ENCODE measurements around the gene LRRC36.
A peak's percentile ranks its signal among the peaks of the same experiment; 100 is the strongest.

Gene LRRC36

DNA sequence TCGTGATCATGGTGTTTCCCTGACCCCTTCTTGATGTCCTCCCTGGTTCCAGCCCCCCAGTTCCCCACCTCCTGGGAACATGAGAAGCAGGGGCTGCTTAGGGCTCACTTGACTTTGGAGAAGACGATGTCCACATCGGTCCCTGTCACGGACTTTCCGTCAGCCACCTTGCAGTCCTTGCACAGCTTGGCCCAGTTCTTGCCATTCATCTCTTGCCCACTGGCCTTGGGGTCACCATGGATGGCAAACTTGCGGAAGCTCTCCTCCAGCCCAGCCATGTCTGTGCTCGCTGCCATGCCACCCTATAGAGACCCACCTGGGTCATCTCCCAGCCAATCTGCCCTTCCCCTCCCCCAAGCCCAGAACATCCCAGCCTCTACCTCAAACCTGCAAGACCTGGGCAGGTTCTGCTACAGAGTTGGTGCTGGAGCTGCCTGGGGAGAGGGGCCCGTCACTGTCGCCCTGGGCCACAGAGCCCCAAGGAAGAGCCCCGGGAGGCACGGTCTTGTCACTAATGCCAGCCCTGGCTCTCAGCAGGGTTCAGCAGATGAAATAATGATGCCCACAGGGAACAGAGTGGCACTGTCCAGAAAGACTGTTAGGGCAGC lies 64.3 kb downstream of the LRRC36 start:
- no peak for DNase-seq (ENCODE audit: low read depth)

DNA sequence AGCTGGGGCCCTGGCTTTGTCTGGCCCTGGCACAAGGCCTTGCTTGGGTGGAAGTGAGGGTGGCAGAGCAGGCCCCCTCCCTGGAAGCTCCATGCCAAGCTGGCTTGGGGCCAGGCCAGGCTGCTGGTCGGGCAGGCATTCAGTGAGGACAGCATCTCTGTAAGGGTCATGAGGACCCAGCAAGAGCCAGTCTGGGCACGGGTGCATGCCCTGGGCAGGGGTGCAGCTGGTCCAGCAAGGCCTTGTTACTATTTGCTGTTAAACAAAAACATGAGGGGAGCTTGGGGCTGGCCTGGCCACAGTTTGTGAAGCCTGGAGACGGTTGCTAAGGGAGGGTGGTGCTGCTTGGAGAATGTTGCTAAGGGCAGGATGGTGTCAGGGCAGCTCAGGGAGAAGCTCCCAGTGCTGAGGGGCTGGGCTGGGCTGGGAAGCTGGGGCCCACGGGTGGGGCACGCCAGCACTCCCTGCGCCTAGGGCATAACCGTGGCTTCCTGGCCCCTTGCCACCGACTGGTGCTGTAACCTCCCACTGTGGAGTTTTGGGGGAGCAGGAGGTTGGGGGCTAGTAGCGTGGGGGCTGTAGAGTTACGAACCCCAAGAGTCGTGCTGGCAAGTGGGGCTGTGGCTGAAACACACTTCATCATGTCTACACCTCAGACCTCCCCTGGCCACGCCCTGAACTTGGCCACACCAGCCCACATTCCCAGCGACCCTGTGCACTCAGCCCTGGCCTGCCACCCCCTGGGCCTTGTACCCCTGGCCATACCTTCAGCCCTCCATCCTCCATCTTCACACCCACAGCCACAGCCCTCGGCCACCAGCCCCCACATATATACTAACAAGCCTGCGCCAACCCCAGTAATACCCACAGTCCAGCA lies 65.0 kb downstream of the LRRC36 start:
- no peak for DNase-seq (ENCODE audit: low read depth)

DNA sequence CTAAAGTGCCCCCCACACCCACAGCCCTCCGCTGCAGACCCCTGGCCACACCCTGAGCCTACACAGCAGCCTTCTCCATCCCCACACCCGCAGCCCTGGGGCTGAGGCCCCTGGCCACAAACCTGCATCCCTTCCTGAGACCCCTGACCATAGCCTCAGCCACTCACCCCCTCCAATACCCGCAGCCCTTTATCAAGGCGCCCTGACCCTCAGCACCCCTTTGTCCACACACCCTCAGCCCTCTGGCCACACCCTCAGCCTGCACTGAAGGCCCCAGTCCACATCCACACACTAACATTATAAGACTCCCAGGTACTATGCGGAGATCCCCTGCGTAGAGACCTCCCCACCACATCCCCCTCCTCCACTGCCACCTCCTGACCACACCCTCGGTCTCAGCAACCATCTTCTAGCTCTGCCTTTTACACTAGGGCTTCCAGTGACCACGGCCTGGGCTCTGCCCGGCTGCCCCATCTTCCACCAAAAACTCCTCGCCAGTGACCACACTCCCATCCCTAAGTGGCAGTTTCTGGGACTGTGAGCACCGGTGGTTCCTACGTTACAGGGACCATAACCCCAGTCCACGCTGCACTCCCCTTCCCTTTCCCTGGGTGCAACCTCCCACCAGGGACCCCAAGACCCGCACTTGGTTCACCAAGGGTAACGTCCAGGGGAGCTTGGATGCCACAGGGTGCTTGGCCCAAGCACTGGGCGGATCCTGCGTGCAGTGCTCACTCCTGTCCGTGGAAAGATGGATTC lies 65.9 kb downstream of the LRRC36 start:
- no peak for DNase-seq (ENCODE audit: low read depth)

DNA sequence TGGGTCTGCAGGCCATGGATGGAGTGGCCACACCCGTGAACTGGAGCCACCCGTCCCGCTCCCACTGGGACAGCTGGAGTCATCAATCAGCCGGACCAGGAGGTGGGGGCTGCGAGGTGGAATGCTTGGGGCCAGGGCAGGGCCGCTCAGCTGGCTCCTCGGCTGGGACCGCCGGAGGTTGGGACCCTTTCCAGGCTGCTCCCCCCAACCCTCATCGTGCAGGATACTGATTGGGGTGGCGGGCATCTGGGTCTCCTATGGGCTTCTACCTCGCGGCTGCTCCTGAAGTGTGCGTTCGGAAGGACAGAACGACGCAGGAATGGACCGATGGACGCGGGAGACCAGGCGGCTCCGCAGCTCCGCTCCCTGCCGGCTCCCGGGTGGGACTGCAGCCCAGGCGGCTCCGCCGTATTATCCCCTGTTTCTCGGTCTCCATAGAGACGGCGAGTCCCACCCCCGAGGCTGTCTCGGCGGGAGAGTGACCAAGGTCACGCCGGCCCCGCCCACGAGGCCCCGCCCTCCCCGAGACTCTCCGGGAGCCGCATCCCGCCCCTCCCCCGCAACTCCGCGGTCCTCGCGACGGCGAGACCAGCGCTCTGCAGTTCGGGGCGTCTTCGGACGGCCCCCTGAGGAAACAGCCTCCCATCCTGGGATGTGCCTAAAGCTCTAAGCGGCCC lies 66.6 kb downstream of the LRRC36 start, which contains the start of gene TPPP3:
TPPP3 (minus strand) TSS at position 388 of the 677 bp plus-strand sequence. CDS start 2,387 bp downstream, outside the sequence.
- DNase-seq (ENCODE audit: low read depth): peak; percentile 71

DNA sequence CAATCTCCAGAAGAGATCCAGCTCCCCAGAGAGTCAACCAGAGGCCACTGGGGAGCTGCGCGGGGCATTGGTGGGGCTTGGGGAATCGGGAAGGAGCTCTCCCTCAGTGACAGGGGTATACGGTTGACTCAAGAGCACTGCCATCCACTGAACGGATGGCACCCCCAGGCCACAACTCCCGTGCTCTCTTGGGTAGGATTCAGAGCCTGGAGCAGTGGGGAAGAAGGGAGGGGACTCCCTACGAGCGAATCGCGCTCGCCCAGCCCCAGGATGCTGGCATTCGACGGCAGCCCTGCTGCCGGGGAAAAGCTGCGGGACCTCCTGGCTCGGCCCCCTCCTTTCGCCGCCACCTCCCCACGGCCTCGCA lies 67.2 kb downstream of the LRRC36 start:
- DNase-seq (ENCODE audit: low read depth): no peak

DNA sequence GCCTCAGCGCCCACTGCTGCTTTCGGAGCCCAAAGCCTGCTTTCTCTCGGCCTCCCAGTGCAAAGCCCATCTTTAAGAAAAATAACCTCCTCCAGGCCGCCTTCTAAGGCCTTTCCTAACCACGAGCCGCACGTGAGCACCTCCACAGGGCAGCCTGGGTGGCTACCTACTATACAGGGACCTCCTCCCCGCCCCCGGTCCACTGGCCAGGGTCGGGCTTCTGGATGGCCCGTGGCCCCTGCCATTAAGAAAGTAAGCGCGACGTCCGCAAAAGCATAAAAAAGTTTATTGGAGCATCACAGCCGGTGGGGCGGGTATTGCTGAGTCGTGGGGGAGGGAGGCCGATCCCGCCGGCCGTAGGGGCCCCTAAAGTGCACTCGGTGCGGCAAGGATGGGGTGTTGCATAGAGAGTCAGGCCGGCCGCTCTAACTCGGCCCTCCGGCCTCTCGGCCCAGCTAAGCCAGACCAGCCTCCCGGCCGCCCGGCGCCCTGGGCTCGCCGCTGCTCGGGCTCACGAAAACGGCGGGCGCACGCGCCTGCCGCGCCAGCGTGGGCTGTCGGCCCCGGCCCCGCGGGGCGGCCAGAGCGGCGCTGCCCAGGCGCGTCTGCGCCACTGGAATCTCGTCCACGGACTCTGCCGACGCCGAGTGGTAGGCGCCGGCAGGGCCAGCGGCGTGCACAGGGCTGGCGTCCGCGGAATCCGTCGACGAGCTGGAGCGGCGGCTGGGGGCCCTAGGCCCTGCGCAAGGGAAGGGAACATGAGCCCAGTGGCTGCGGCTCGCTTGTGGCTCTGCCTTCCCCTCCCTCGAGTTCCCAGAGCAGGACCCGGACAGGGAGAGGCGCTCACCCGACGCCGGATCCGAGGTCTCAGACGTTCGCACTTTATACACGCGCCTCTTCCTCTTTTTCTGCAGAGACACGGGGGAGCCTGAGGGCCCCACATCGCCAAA lies 67.8 kb downstream of the LRRC36 start:
- no peak for DNase-seq (ENCODE audit: low read depth)

DNA sequence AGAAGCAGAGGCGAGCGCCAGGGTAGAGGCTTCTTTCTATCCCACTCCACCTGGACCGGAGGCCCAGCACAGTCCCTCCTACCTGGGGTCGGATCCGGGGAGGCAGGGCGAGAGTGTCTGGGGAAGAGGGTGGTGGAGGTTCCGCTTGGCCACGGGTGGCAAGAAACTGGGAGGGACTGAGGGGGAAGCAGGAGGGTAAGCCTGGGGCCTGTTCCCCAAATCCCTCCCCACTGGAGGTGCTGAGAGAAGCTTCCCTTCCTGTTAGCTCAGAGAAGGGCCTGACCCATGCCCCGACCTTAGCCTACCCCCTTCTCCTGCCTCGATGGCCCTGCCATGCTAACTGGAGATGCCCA lies 68.5 kb downstream of the LRRC36 start:
- DNase-seq (ENCODE audit: low read depth): no peak

DNA sequence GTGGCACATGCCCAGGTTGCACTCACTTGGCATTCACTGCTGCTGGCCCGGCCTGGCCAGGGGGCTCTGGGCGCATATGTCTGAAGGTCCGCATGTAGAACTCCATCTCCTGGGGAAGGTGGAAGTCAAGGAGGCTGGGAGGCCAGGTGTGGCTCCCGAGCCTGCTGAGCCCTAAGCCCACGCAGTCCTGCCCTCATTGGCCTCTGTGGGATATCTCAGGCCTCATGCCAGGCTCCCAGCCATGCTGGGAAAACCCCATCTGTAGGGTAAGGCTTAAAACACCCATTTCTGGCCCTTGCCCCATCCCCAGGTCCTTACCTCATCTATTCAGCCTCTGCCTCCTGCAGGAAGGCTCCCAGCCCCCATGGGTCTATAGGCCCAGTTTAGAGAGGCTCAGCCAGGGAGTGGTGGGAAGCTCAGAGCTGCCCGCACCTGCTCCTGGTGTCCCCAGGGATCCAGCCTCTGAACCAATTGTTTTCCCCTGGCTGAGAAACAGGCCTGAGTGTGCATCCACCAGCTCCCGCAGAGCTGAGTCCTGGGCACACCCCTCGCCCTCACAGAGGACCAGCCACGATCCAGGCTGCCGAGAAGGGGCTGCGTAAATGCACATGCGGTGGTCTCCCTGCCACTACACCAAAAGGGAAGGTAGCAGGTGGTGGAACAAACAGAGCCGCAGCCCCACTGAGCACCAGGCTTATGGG lies 69.0 kb downstream of the LRRC36 start:
- no peak for DNase-seq (ENCODE audit: low read depth)

DNA sequence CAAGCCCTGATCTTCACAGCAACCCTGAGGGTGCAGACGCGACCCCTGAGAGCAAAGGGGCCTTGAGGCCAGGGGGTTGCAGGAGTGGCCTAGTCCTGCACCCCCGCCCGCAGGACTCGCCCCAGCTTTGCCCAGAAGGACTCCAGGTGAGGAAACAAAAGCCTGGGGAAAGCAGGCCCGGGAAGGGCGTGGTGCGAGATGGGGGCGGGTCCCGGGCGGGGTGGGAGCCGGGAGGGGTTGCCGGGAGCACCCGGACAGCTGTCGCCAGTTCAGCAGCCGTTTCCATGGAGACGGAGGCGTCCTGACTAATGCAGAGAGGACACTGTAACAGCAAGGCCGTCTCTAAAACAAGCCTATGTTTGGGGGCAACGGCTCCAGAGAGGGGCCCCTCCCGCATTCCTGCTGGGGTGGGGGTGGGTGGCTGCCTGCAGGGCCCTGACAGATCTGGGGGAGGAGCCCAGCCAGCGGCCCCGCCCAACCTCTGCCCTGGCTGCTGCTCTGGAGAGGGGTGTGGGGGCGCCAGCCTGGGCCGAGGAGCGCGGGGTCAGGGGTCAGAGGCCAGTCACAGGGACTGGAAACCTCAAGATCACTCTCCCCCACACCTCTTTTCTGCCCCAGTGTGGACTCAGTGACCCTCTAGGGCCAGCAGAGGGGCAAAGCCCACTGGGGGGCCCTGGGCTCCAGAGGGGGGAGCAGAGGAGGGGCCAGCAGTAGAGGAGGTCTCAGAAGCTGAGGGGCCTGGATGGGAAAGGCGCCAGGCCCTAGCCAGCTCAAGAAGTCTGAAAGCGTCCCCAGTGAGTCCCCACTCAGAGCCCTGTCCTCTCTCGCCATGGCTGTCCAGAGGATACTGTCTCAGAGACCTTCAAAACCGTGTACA lies 69.8 kb downstream of the LRRC36 start:
- peak; percentile 59 for DNase-seq (ENCODE audit: low read depth)

DNA sequence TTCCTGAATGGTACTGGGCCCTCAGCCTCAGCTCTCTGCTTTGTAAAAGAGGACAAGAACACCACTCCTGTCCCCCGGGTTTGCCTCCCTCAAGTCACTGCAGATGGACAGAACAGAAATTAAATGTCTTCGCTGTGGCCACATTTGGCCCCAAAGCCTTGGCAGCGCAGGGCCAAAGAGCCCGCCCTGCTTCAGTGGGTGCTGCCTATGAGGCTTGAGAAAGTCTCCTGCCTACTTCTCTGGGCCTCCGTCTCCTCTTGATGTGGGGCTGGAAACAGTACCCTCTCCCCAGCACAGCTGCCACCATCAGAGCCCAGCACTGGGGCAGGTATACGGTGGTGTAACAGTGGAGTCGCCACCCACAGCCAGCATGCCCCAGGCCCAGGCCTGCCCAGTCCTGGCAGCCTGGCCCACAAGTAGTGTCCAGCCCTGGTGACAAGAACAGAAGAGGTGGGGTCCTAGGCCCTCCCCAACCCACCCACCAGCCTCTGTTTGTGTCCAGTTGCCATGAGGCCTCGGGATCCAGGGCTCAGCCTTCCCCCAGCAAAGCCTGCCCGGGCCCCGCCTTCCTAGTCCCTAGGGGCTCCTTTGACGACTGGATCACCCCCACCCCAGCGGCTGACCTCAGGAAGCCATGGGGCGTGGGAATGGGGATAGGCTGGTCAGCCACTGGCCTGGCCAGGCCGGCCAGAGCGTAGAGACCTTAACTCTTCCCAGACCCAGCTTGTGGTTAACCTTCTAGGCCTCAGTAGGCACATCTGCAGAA lies 70.6 kb downstream of the LRRC36 start:
- DNase-seq (ENCODE audit: low read depth): no peak

DNA sequence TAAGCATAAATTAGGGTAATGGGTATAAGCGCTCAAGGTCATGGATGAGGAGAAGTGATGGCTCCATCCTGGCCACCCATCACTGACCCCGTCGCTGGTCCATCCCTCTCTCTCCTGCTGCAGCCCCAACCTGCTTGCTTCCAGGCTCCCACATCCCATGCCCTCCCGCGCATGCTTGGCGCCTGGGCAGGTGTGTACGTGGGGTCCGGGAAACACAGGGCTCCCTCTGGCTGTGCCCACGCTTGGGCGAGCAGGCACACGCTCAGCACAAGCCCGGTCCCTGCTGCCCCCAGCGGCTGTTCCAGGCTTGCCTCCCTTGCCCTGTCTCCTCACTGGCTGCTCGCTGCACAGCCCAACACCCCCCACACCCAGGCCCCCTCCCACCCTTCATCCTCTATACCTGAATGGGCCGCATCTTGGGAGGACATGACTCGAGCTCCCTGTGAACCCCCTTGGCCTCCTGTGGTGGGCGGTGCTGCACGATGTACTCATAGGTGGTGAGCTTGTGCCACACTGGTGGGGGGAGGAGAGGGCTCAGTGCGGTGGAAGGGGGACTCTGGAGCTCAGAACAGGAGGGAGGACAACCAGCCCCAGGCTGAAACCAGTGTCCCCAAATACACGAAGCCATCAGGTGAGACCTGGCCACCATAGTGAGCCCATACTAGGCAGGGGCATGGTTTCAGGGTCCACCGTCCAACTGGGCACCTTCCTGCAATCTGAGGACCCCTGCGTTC lies 71.4 kb downstream of the LRRC36 start:
- DNase-seq (ENCODE audit: low read depth): no peak

DNA sequence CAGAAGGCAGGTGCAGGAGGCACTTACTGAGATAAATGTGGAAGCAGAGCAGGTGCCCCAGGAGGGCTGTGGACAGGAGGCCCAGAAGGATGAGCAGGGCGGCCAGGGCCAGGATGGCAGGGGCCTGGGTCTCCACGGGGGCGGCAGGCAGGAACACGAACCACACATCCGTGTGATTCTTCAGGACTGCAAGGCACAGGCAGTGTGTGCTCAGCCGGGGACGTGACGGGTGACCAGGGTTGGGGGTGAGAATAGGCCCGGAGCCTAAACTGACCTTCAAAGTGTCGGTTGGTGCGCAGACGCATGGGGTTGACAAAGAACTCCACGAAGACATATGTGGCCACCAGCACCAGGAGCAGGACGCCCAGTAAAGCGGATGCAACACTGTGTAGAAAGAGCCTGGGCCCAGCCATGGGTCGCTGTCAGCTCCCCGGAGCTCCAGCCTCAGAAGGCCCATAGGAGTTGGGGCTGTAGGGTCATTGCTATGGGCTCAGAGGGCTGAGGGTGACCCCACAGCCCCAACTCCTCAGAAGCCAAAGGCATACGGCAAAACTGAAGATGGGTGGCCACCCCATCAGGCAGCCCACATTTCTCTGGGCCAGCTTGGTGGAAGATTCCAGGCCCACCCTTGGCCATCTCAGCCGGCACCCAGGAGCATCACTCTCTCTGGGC lies 72.1 kb downstream of the LRRC36 start:
- no peak for DNase-seq (ENCODE audit: low read depth)

DNA sequence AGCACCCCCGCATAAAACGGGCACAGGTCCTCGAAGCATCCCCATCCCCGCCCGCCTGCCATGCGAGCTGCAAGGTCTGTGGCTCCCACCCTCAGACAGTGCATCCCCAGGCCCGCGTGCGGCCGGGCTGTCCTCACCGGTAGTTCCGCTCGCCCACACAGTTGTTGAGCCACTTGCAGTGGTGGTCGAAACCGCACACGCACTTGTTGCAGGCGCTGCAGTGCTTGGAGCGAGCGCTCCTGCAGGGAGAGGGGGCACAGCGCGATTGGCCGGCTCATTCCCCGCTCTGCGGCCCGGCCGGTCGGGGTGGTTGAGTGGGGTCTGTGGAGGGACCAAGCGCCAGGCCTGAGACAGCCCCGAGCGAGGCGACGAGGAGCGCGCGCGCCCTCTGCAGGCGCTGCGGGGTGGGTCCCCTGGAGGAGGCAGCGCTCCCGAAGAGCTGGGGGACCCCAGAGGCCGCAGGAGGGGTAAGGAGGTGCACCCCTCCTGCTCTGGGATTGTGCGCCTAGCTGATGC lies 72.7 kb downstream of the LRRC36 start:
- DNase-seq (ENCODE audit: low read depth): no peak

DNA sequence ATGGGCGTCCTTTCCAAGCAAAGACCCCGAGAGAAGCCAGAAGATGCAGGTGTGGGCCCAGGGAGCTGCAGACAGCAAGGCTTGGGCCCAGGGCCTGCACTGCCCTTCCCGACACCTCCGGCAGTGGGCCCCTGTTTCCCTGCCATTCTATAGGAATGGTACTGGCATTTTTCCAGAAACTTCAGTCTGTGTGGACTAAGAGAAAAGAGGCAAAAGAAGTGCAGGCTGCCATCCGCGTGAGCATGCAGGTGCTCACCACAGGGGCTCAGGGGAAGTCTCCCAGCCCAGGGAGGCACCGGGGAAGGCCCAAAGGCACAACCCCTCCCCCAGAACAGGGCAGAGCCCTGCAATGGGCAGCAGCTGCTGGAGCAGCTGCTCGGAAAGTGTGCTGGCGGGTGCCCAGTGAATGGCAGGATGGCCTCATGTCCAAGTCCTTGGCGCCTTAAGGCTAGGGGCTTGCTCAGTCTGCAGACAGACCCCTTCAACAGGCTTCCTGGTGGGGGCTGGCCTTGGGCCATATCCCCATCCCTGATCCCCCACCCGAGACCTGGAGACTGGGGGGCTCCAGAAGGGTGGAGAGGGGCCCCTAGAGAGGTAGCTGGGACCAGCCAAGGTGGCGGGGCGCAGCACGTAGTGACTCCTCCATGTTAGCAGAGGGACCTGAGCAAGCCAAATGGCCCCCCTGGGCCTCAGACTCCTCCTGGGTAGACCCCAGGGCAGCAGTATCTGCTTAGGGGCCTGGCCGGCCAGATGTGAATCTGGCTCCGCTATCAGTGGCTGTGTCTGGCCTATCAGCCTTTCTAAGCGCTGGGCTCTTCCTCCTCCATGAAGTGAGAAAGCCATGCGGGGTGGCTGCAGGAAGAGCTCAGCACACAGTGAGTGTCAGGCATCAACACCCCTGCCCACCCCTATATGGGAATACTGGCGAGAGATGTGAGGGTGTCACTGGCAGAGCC lies 73.4 kb downstream of the LRRC36 start:
- DNase-seq (ENCODE audit: low read depth): no peak

DNA sequence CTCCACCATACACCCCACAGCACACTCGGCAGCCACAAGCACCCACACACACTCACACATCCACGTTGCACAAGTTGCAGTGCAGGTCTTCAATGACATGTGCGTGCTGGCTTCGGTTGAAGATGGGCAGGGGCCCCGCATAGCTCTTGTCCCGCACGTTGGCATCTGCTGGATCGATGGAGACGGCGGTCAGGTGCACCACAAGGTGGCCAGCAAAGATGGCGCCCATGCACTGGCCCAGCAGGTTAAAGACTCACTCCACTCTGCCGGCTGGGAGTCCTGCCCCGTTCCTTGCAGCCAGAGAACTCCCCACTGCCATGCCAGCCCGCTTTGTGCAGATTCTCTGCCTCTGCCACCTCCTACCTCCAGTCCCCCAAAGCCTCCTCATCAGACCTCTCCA lies 74.3 kb downstream of the LRRC36 start:
- DNase-seq (ENCODE audit: low read depth): no peak

DNA sequence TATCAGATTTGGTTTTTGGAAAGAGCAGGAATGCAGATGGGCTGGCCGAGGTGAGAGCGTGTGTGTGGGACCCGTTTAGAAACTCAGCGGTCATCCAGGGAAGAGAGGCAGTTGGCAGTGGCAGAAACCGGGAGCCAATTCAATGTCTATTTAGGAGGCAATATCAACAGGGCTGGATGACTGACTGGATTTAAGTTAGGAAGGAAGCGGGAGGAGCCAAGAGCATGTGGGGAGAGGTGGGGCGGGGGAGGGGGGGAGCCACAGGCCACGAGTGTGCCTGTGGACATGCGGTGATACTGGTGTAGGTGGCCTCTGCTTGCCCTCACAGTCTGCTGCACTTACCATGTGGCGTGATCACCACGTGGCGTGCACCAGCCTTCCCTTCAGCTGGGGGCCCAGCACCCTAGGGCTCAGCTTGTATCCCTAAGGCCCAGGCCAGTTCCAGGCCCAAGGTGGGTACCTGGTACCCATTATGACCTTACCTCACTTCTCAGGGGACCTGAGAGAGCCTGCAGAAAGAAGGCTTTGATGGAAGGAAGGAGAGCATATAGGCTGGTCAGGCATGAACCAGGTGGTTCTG lies 77.5 kb downstream of the LRRC36 start:
- no peak for DNase-seq (ENCODE audit: low read depth)

Data from fibroblast of gingiva (primary cell).